HG03280 (cell line): Measurements from ENCODE around the gene NRXN3.
"Not testable (repeated sequence)": the region's sequence is repeated elsewhere in the genome, so short reads cannot be mapped to it uniquely, and the experiment has no call there.

Experiments used
- ATAC-seq: cut with Tn5 transposase; IDR thresholded peaks from one replicate; pipeline ENCODE4 v1.9.1; 2021; ENCODE audit warnings: mild to moderate bottlenecking, moderate library complexity; ENCODE audit not compliant: unreplicated experiment

The NRXN3 gene

DNA sequence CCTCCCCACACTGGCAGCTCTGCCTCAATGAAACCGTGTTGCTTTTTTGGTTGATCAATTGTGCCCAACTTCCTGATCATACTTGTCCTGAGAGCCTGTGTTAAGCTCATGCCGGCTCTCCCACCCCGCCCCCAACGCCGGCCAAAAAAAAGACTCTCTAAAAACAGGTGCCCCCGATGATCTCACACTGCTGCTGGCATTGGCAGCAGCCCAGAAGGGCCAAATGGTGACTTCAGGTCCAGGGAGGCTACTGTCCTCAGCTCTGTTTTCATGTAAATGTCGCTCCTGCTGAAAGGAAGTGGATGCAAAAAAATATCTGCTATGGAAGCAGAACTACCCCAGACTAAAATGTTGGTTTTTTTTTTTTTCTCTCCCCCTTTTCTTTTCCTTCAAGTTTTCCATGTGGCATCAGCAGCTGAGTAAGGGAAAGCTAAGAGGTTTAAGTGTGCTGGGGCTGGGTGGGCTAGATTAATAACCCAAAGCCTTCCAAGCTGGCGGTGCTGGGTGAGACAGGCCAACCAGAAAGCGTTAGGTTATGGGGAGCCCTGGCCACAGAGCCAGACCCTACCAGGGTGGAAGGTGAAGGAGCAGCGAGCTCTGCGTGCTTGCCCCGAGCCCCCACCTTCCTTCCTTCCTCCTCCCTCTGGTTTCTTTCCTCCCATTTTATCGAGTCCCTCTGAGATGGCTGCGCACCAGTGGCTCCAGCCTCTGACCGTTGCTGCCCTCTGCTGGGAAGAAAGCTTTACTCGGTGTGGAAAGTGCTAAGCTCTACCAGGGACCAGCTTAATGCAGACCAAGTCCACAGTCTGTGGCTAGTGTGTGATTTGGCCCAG lies 396.1 kb downstream of the NRXN3 start:
- ATAC-seq = peak; percentile 95

GRCh38 chr14:78566859-78567172 lies 396.6 kb downstream of the NRXN3 start:
- ATAC-seq = no peak

DNA sequence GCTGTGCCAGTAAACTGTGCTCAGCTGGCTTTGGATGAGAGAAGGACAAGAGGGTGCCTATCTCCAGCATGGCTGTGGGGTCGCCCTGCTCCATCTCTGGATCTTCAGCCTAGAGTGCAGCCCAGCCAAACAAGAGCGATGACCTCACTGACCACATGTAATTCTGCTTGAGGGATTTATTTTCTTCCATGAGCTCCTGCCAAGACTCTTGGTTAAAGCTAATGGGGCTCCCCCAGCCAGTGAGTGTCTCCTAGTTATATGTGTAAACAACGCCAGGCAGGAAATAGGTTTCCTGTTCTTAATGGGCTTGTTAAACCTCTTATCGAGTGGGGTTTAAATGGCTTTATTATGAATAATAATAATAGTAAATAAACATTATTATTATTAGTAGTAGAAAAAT lies 397.2 kb downstream of the NRXN3 start:
- no peak for ATAC-seq

GRCh38 chr14:78573736-78574135 lies 403.6 kb downstream of the NRXN3 start:
- not testable (repeated sequence) for ATAC-seq

- ATAC-seq = no peak
Measured at GRCh38 chr14:78576437-78577166, 406.4 kb downstream of the NRXN3 start.

GRCh38 chr14:78581229-78581628 lies 411.1 kb downstream of the NRXN3 start:
- ATAC-seq = no peak

GRCh38 chr14:78586681-78587080 lies 416.5 kb downstream of the NRXN3 start:
- ATAC-seq = no peak

DNA sequence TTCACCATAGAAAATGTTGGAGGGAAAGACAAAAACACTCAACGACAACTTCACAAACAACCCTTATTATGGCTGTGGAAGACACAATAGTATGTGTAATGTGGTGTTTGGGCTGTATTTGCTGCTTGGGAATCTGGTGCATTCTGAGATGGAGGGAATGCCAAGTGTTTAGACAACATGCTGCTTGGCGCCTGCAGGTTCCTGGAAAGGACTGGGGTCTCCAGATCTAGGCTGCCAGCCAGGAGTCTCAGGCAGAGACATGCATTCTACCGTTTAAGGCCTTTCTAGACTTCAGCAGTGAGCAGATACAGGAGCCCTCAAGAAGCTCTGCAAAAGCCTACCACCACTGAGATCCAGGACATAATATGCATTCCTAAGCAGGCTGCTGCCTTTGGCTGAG lies 418.7 kb downstream of the NRXN3 start:
- ATAC-seq = no peak

- no peak for ATAC-seq
Measured at GRCh38 chr14:78592616-78593219, 422.5 kb downstream of the NRXN3 start.

DNA sequence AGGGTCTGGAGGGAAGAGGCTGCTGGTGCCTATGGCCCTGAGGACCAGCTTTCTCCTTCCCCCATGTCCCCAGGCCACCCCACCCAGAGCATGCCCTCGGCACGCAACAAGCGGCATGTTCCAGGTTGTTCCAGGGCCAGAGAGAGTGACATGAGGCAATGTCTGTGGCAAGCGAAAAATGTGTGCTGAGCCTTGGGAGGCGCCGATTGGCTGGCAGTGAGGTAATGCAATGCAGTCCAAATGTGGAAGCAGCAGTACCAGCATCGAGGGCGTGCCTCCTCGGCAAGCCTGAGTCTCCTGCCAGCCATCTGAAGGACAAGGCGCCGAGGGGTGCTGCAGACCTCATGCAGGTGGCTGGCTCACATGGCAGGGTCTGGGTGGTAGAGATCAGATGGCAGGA lies 423.8 kb downstream of the NRXN3 start:
- no peak for ATAC-seq

- ATAC-seq = no peak
Measured at GRCh38 chr14:78595797-78596196, 425.6 kb downstream of the NRXN3 start.

GRCh38 chr14:78598046-78598920 lies 428.1 kb downstream of the NRXN3 start:
- ATAC-seq = peak; percentile 97

DNA sequence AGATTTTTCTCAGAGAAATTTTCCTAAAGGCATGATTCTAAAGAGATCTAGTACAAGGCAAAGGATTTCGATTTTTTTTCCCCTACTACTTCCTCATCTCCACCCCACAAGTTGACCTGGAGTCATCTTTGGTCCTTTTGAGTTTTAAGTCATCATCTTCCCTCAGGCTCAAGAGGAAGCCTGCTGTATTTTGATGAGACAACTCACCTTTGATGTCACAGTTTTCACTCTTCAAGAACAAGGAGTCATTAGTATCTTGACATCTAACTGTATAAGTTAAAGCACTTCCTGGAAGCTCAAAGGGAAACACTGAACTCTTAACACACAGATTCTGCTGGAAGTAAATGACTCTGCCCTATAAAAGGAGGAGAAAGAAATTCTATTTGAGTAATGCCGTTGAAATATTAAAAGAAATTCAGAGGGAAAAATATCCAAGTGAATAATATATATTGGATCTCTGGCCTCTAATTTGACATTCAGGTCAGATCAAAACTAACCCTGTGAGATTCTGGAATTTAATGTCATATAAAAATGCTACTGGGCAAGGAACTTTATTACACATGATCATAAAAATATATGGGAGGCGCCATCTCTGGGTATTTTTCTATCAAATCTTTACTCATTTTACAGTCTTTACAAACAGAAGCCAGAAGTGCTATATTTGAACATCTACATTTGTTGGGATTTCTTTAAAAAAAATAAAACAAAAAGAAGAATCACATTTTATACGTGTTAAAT lies 435.0 kb downstream of the NRXN3 start:
- no peak for ATAC-seq

GRCh38 chr14:78605897-78606500 lies 435.8 kb downstream of the NRXN3 start:
- ATAC-seq = no peak

- ATAC-seq = no peak
Measured at GRCh38 chr14:78608998-78609787, 439.0 kb downstream of the NRXN3 start.

DNA sequence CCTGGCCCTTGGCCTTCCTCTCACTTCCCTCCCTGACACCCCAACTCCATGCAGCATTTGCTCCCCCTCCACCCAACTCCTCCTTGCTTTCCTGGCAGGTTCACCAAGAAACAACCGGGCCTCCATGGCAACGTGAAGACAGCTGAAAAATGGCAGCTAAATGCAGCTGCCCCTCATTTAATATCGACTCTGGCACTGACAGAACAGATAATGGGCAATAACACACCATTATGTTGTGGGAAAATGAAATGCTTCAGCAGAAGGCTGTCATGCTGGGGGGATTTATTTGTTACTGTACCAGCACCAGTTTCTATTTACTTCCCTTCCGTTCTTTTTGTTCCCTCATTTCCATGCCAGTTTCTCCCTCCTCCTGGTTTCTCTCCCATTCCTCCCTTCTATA lies 440.8 kb downstream of the NRXN3 start:
- ATAC-seq = no peak

- no peak for ATAC-seq
Measured at GRCh38 chr14:78611796-78612571, 441.8 kb downstream of the NRXN3 start.

DNA sequence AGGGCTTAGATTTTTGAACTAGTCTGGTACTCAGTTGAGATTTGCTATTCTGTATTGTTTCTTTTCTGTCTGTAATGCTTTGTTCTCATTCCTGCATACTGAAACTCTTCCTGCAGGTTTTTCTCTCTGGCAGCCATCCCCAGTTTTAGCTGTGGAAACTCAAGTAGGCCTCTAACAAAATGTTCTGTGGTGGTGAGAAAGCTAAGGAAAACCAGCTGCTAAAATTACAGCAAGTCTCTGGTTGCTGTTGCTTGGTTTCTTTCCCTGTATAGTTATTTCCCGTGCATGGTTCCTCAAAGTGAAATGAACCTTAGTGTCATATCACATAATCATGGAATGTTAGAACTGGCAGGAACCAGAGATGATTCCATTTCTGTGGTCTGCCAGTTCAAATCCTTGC lies 442.5 kb downstream of the NRXN3 start:
- ATAC-seq = no peak
